GM08714 (cell line): ENCODE data around the gene ZNF146.
A peak's percentile ranks its signal among the peaks of the same experiment; 100 is the strongest.
"Not testable (repeated sequence)": the region's sequence is repeated elsewhere in the genome, so short reads cannot be mapped to it uniquely, and the experiment has no call there.

Experiments used
- H3K4me3 ChIP-seq: fragments of 200-500 bp; sonication (Bioruptor generic); 2 replicates; pipeline ENCODE4 v1.5.1; 2014; ENCODE audit warnings: mild to moderate bottlenecking, low read length, inconsistent platforms
- ZNF274 ChIP-seq: IDR thresholded peaks from 2 replicates; pipeline ENCODE4 v1.6.1; 2012; ENCODE audit warnings: mild to moderate bottlenecking, low read depth, low read length

The ZNF146 gene

DNA sequence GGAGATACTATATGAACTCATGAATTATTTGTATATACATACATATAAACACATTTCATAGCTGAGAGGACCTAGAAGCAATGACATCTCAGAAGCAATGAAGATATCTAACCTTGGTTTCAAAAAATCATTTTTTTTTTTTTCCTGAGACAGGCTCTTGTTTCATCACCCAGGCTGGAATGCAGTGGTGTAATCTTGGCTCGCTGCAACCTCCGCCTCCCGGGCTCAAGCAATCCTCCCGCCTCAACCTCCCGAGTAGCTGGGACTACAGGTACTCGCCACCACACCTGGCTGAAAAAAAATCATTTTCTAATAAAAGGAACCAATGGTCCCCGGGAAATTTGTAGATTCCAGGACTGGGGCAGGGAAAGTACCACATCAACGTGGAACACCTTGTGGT, 4.4 kb upstream of the ZNF146 start:
- no peak overlapping the region for H3K4me3 ChIP-seq
- no peak for TF ChIP-seq ZNF274

DNA sequence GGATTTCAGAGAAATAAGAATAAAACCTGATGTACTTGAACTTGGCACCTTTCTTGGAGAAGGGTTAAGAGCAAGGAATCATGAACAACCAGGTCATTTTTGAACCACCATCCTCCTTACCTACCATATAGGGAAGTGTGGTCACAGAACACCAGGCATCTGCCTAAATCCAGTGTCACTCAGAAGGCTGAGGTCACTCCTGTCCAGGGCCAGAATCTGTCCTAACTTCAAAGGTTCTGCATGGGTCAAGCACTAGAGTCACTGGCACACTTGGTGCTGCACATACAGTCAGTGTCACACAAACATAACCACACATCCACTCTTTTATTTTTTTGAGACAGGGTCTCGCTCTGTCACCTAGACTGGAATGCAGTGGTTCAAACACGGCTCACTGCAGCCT, 2.0 kb upstream of the ZNF146 start:
- H3K4me3 ChIP-seq: no peak overlapping the region
- no peak for TF ChIP-seq ZNF274

DNA sequence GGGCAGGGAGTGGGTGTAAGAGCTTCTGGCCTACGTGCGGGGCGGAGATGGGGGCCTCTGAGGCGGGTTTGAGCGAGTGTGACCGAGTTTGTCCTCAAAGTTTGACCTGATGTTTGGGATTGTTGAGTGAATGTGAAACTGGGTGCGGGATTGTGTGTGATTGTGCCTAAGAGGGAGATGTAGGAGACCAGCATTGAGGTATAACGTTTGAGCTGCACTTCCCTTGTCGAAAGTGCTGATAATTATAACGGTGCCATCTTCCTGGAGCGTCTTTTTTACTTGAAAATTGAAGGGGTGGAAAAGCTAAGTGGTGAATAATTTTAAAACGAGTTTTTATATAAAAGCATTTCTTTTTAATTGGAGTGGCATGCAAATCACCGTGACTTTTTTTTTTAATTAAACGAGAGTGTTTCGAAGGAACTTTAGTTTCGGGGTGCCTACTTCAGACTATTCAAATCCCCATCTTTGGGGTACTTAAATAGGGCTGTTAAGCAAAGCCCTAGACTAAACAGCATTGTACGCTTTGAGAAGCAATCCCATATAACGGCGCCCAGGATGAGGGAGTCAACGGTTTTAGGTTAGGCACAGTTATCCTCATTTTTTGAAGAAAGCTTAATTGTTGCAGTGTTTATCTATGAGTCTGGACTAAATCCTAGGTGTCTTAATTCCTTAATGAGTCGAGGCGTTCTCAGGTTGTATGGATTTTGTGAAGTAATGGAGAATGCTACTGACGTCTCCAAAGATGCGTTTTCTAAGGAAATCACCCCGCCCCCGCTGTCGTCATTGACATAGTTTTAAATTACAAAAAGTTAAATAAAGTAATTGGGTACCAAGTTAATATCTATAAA, 594 bp downstream of the ZNF146 start:
- H3K4me3 ChIP-seq: peak overlapping the region; percentile 98
- TF ChIP-seq ZNF274: no peak

DNA sequence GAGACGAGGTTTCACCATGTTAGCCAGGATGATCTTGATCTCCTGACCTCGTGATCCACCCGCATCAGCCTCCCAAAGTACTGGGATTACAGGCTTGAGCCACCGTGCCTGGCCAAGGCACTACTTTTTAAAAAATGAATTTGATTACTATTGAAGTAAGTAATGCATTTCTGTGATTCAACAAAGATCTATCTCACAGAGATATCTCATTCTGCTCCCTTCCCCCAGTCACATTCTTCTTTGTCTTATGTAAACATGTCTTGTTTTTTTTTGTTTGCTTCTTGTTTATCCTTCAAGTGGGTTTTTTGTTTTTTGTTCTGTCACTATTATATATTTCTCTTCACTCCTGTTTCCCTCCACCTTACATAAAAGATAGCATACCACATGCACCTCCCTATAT, 6.6 kb downstream of the ZNF146 start:
- TF ChIP-seq ZNF274: no peak
- no peak overlapping the region for H3K4me3 ChIP-seq

DNA sequence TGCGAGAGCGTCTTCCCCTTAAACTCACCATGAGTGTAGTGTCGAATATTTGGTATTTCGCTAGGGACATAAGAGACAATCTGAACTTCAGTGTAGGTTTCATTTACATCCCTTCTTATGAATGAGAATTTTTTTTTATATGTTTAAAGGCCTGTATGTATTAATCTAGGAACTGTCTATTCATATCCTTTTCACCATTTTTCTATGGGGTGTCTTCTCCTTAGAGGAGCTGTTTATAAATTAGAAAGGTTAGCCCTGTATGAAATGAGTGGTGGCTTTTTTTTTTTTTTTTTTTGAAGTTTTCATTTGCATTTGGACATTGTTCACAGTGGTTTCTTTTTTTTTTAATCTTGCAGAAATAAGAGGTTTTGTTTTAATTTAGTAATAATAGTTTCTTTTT, 7.6 kb downstream of the ZNF146 start:
- H3K4me3 ChIP-seq: no peak overlapping the region
- no peak for TF ChIP-seq ZNF274

DNA sequence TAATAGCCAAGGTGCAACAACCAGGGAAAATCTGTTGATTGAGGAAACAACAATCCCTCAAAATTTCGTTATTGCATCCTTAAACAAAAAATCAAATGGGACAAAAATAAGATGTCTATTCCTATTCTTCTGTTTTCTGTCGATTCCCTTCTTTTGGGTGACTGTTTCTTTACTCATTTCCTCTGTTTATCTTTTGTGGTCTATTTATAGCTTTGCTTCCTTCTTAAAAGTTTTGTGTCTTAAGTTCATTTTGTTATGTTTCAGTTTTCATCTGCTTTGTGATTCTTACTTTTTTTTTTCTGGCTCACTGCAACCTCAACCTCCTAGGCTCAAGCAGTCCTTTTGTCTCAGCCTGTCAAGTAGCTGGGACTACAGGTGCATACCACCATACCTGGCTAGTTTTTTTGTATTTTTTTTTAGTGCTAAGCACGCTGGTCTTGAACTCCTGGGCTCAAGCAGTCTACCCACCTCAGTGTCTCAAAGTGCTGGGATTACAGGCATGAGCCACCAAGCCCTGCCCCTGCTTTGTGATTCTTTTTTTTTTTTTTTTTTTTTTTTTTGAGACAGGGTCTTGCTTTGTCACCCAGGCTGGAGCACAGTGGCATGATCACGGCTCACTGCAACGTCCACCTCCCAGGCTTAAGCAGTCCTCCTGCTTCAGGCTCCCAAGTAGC, 10.4 kb downstream of the ZNF146 start:
- no peak for TF ChIP-seq ZNF274

DNA sequence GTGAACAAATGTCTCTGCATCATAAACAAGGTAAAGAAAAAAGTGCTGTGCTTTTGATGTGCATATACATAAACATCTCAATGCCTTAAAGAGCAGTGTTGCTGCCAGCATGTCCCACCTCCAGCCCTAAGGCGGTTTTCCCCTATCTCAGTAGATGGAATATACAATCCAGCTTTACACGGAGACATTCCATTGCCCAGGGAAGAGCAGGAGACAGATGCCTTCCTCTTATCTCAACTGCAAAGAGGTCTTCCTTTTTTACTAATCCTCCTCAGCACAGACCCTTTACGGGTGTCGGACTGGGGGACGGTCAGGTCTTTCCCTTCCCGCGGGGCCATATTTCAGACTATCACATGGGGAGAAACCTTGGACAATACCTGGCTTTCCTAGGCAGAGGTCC, 18.7 kb downstream of the ZNF146 start:
- H3K4me3 ChIP-seq: not testable (repeated sequence)

More for the DNA sequence above, 10.4 kb downstream of the ZNF146 start:
- no peak overlapping the region for H3K4me3 ChIP-seq

DNA sequence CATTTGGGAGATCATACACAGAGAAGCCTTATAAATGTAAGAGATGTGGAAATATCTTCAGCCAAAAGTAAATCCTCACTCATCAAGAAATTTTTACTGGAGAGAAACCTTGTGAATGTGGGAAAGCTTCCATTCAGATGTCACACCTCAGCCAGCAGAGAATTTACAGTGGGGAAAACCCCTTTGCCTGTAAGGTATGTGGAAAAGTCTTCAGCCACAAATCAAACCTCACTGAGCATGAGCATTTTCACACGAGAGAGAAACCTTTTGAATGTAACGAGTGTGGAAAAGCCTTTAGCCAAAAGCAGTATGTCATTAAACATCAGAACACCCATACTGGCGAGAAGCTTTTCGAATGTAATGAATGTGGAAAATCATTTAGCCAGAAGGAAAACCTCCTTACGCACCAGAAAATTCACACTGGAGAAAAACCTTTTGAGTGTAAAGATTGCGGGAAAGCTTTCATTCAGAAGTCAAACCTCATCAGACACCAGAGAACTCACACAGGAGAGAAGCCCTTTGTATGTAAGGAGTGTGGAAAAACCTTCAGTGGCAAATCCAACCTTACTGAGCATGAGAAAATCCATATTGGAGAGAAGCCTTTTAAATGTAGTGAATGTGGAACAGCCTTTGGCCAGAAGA, 21.5 kb downstream of the ZNF146 start:
- H3K4me3 ChIP-seq: no peak overlapping the region
- peak; percentile 81; the same call in 1 of the 2 replicates for TF ChIP-seq ZNF274

DNA sequence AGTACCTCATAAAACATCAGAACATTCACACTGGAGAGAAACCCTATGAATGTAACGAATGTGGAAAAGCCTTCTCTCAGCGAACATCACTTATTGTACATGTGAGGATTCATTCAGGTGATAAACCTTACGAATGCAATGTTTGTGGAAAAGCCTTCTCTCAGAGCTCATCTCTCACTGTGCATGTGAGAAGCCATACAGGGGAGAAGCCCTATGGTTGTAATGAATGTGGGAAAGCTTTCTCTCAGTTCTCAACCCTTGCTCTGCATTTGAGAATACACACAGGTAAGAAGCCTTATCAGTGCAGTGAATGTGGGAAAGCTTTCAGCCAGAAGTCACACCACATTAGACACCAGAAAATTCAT, 22.0 kb downstream of the ZNF146 start:
- H3K4me3 ChIP-seq: no peak overlapping the region
- peak; percentile 72 for TF ChIP-seq ZNF274

DNA sequence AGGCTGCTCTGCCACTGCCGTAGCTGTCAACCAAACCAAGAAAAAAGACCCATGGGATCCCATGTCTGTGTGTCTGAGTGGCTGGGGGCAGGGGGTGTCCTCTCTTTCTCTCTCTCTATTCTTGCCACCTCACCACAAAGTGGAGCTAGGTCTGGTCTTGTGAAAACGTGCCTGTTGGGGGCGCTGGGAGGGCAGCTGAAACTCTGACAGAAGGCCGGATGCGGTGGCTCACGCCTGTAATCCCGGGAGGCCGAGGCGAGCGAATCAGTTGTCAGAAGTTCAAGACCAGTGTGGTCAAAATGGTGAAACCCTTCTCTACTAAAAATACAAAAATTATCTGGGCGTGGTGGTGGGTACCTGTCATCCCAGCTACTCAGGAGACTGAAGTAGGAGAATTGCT, 29.2 kb downstream of the ZNF146 start:
- no peak overlapping the region for H3K4me3 ChIP-seq
- no peak for TF ChIP-seq ZNF274

DNA sequence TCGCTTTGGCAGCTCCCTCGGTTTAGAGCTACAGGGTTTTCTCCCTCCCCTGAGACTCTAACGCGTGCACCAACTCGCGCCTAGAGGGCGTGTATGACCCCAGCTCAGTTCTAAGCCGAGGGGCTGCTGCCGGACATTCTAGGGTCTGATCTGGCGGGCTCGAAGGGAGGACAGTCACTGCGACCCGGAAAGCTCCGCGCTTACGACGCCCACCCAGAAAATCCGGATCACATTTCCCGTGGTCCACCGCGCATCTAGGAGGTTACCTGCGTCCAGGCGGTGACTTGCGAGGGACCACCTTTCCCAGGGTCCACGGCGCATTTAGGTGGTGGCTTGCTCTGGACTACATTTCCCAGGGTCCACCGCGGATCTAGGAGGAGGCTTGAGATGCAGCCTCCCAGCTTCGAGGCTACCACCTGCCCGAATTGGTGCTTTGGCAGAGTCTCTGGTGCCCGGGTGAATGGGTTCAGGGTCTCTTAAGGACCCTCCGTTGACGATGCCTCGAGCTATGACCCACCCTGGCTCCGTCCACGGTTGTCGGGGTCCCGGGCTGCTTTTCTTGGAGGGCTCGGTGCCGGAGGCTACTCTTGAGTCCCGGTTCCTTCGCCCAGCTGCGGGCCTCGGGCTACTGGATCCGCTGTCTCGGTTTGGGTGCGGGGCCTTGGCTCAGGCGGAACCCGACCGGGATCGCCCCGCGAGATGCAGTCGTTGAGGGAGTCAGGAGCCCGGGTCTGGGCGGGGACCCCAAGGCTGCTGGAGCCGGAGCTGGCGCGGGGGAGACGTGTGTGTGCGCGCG, 30.5 kb downstream of the ZNF146 start:
- TF ChIP-seq ZNF274: no peak
- no peak overlapping the region for H3K4me3 ChIP-seq

DNA sequence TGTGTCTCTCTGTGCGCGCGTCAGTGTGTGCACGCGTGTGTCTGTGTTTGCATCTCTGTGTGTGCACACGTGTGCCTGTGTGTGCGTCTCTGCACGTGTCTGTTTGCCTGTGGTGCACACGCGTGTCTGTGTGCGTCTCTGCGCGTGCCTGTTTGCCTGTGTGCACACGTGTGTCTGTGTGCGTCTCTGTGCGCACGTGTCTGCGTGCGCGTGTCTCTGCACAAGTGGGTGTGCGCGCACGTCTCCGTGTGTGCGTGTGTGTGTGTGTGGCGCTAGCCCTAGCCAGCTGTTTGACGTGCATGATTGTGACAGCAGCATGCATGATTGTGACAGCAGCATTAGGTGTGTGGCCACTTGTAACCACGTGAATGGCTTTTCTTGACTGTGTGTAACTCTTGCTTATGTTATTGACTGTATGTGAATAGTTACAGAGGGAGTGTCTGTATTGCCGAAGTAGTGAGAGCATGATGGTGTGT, 31.1 kb downstream of the ZNF146 start:
- no peak overlapping the region for H3K4me3 ChIP-seq

DNA sequence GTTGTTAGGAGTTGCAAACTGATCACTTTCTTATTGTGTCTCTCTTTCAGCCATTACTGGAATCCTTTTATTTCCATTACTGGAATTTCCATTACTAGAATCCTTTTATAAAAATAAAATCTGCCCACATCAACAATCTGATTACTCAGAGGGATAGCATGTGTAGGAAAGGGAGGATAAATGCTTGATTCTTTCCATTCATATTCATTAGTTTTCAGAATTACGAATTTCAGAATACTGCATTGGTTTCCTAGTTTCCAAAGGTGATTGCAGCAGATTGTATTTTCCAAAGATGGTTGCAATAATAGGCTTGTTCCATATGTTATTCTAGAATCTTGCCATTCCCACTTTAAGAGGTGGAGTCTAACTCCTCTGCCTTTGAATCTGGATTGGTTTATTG, 37.1 kb downstream of the ZNF146 start:
- H3K4me3 ChIP-seq: no peak overlapping the region
- no peak for TF ChIP-seq ZNF274

More for the DNA sequence above, 31.1 kb downstream of the ZNF146 start:
- TF ChIP-seq ZNF274: no peak

DNA sequence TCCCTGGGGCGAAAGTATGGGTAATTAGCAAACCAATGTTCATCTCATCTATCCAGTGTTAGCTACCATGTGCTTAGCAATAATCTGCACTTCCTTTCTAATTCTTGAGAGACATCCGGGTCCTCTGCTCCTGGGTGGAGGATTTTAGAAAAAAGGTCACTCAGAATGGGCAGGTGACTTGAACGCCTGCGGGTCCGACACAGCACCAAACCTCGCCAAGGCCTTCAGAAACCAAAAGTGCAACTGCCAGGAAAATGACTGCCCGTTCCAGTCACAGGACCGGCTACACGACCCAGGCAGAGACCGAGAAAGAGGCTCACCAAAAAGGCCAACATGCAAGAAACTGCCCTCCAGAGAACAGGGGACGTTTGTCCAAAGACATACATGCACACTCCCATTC, 39.9 kb downstream of the ZNF146 start:
- H3K4me3 ChIP-seq: no peak overlapping the region
- TF ChIP-seq ZNF274: no peak

DNA sequence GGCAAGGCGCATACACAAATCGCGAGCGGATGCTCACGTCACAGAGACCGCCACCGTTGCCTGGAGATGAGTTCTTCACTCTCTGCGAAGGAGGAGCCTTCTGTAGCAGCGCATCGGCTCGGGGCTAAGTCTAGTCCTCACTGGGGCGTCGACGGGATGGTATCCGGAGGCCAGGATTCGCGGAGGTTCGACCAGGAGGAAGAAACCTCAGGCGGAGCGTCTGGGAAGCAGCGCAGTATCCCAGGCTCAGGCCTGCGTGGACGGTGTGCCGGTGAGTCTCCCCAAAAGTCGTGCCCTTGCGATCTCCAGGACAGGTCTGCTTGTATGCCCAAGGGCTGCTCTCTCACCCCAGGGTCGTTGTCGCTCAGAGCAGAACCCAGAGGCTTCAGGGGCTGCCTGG, 40.4 kb downstream of the ZNF146 start:
- H3K4me3 ChIP-seq: no peak overlapping the region
- no peak for TF ChIP-seq ZNF274
